Measurements from ENCODE around the gene CCDC68.

GRCh38 chr18:54973046-54973445 is 13.8 kb upstream of the CCDC68 start:
- TF ChIP-seq CTCF (IDR thresholded peaks at IDR 0.05): no peak
- TF ChIP-seq POLR2A (IDR thresholded peaks at IDR 0.05): no peak

Data from lower leg skin (tissue), 3 donors.